Chondrocyte (in vitro differentiated cells): ENCODE results near the gene ATOX1. TPM values are rescaled to one million over a fixed set of nuclear protein-coding genes. Genes with fewer than 3 reads are reported as not detected.
A peak's percentile ranks its signal among the peaks of the same experiment; 100 is the strongest.

ENCODE experiments used
- DNase-seq: peaks from one replicate; pipeline ENCODE4 v3.0.0; 2021; ENCODE audit warnings: mixed read lengths, low spot score
- H3K27ac Mint-ChIP-seq: one replicate; pipeline ENCODE4 v1.8.0; 2021; ENCODE audit warnings: mild to moderate bottlenecking, moderate library complexity, mixed read lengths; ENCODE audit not compliant: unreplicated experiment
- H3K27me3 Mint-ChIP-seq: 2 replicates; pipeline ENCODE4 v1.8.0; 2021; ENCODE audit warnings: low read depth, mixed read lengths
- H3K36me3 Mint-ChIP-seq: 2 replicates; pipeline ENCODE4 v1.8.0; 2021; ENCODE audit warnings: low read depth, mixed read lengths
- H3K4me1 Mint-ChIP-seq: 2 replicates; pipeline ENCODE4 v1.8.0; 2021; ENCODE audit warnings: low read depth, mild to moderate bottlenecking, mixed read lengths
- H3K4me3 Mint-ChIP-seq: one replicate; pipeline ENCODE4 v1.8.0; 2021; ENCODE audit warnings: mild to moderate bottlenecking, moderate library complexity, mixed read lengths; ENCODE audit not compliant: unreplicated experiment
- H3K9me3 Mint-ChIP-seq: 2 replicates; pipeline ENCODE4 v1.8.0; 2021; ENCODE audit warnings: low read depth, mixed read lengths
- total RNA-seq: library from RNA; stranded (reverse); gene quantifications from 3 replicates; pipeline ENCODE4 v1.2.1, GENCODE V29; 2021
- TF ChIP-seq, protein P1 (sequence below): fragments of 200-600 bp; sonication (generic); IDR thresholded peaks from 2 replicates; pipeline ENCODE4 v1.5.0; 2021; ENCODE audit warnings: antibody characterized with exemption, mild to moderate bottlenecking, moderate library complexity

The ATOX1 gene
- total RNA-seq, 1 donor from 2014 or later, result 128 TPM

DNA sequence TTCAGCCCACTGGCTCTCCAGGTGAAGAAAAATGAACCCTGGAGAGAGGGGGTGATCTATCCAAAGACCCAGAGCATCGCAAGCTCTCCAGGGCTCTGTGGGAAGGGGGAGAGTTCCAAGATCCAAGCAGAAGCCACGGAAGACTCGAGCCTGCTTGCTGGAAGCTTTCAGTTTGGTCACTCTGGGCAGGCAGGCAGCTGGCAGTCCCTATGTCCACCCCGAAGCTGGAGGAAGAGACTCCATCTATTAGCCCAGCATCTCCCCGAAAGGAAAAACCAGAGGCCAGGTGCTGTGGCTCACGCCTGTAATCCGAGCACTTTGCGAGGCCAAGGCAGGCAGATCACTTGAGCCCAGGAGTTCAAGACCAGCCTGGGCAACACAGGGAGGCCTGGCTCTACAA is 61.0 kb downstream of the ATOX1 start:
- H3K9me3 Mint-ChIP-seq, result no peaks in the 10 kb centered on the region
- H3K36me3 Mint-ChIP-seq, result no peaks in the 10 kb centered on the region
- no peak for DNase-seq
- H3K27ac Mint-ChIP-seq, result peak overlapping the region; percentile 100
- H3K27me3 Mint-ChIP-seq, result no peaks in the 10 kb centered on the region
- TF ChIP-seq, protein P1, sequence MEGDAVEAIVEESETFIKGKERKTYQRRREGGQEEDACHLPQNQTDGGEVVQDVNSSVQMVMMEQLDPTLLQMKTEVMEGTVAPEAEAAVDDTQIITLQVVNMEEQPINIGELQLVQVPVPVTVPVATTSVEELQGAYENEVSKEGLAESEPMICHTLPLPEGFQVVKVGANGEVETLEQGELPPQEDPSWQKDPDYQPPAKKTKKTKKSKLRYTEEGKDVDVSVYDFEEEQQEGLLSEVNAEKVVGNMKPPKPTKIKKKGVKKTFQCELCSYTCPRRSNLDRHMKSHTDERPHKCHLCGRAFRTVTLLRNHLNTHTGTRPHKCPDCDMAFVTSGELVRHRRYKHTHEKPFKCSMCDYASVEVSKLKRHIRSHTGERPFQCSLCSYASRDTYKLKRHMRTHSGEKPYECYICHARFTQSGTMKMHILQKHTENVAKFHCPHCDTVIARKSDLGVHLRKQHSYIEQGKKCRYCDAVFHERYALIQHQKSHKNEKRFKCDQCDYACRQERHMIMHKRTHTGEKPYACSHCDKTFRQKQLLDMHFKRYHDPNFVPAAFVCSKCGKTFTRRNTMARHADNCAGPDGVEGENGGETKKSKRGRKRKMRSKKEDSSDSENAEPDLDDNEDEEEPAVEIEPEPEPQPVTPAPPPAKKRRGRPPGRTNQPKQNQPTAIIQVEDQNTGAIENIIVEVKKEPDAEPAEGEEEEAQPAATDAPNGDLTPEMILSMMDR, result no peak
- peaks cover 68% of the 10 kb centered on the region for H3K4me1 Mint-ChIP-seq
- no peak overlapping the region for H3K4me3 Mint-ChIP-seq

DNA sequence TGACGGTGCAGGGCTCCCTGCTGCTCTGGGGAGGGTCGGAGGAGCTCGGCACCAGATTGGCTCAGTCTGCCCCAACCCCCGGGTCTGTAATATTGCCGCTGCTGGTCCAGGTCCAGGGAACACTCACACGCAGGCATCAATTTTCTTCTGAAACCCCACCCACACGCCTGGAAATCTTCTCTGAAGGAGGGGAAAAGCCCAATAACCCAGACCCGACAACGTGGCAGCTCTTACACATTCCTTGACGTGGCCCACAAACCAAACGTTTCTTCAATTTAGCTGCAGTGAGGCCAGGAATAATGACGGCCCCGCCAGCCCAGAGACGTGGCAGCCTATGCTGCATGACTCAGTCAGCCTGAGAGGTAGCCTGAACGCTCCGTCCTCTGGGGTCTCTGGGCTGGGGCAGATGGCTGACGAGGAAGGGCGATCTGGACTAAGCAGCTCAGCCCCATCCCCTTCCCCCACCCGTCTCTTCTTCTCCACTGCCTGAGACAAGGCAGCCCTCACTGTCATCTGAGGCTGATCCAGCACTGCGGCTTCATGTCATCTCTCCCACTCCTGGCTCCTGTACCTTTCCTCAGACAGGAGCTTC is 61.9 kb downstream of the ATOX1 start:
- H3K4me3 Mint-ChIP-seq, result peak overlapping the region; percentile 66
- TF ChIP-seq, protein P1, result no peak
- H3K4me1 Mint-ChIP-seq, result peaks cover 70% of the 10 kb centered on the region
- H3K27ac Mint-ChIP-seq, result peak overlapping the region; percentile 100
- H3K36me3 Mint-ChIP-seq, result no peaks in the 10 kb centered on the region
- no peaks in the 10 kb centered on the region for H3K27me3 Mint-ChIP-seq
- H3K9me3 Mint-ChIP-seq, result no peaks in the 10 kb centered on the region
- DNase-seq, result no peak

DNA sequence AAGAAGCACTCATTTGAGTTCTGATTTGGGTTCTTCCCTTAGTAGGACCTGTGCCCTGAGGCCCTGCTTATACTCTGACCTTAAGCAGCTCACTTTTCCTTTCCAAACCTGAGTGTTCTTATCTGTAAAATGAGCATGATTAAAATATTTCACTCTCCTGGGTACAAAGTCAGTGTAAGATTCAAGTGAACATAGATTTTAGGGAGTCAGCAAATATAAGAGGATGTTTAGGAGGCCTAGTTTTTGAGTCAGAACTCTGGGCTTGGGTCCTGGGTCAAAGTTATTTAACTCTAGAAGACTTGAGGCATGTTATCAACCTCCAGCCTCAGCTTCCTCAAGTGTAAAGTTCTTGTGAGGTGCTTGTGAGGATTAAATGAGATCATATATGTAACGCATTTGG is 63.0 kb downstream of the ATOX1 start:
- no peaks in the 10 kb centered on the region for H3K27me3 Mint-ChIP-seq
- no peaks in the 10 kb centered on the region for H3K36me3 Mint-ChIP-seq
- H3K4me1 Mint-ChIP-seq, result peaks cover 64% of the 10 kb centered on the region
- H3K4me3 Mint-ChIP-seq, result no peak overlapping the region
- H3K27ac Mint-ChIP-seq, result peak overlapping the region; percentile 100
- H3K9me3 Mint-ChIP-seq, result no peaks in the 10 kb centered on the region
- TF ChIP-seq, protein P1, result no peak
- DNase-seq, result no peak

DNA sequence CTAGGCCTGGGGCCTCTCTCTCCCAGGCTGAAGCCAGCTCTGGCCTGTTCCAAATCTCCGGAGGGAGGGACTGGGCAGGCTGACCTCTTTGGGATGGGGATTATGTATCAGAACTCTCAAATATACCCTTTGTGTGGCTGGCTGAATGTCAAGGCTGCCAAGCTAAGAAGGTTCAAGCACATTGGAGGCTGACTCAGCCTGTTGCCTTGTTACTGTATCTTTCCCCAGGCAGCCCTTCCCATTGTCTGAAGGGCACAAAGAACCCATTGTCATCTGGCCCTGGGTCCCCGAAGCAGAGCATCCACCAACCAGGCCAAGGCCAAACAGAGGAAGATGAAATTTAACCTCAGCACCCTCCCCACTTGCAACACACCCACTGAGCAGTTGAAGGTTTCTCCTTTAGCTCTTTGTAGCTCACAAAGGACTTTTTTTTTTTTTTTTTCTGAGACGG is 64.4 kb downstream of the ATOX1 start:
- Mint-ChIP-seq H3K9me3 (no peaks in the 10 kb centered on the region), H3K27ac (peak overlapping the region; percentile 45), H3K27me3 (no peaks in the 10 kb centered on the region), H3K4me1 (peaks cover 50% of the 10 kb centered on the region), H3K4me3 (no peak overlapping the region), H3K36me3 (no peaks in the 10 kb centered on the region)
- TF ChIP-seq, protein P1, result no peak
- DNase-seq, result no peak

Other genes starting within 250 kb of the ATOX1 start
- gene FAT2, start 167.3 kb downstream of the ATOX1 start, total RNA-seq, result 2.2 to 20.9 TPM (median 2.3 TPM) in 3 replicates
- gene SPARC, start 71.7 kb downstream of the ATOX1 start, total RNA-seq, result 19,093 to 24,474 TPM (median 24,306 TPM) in 3 replicates
- 174 to 202 TPM (median 181 TPM) in 3 replicates for gene G3BP1, start 13.3 kb upstream of the ATOX1 start, total RNA-seq
- gene GLRA1, start 166.2 kb upstream of the ATOX1 start, total RNA-seq, result not detected in 3 replicates